ENCODE measurements around the gene ZFR.

- TF ChIP-seq POLR2A (IDR thresholded peaks at IDR 0.05) (no peak), CTCF (IDR thresholded peaks at IDR 0.05) (no peak)
Observed at GRCh38 chr5:32319926-32320543, 124.5 kb downstream of the ZFR start.
